Uterus (tissue), 4 donors: Measurements from ENCODE around the gene ANKRD12. TPM values are rescaled to one million over a fixed set of nuclear protein-coding genes. Genes with fewer than 3 reads are reported as not detected.

ENCODE experiments used
- DNase-seq, 2 donors: peaks; one replicate each; pipeline ENCODE4 v3.0.0-alpha.2; 2019 to 2020
- H3K27ac ChIP-seq, 2 donors: fragments of 200-600 bp; sonication (generic); 1 replicate in 1 of 2; 2 replicates in 1 of 2; pipeline ENCODE4 v1.5.1; 2016 to 2018
- H3K27me3 ChIP-seq, 2 donors: fragments of 200-600 bp; sonication (generic); one replicate each; pipeline ENCODE4 v1.5.1; 2018 to 2019; ENCODE audit warnings: control low read depth in 1 of 2
- H3K36me3 ChIP-seq, 2 donors: fragments of 200-600 bp; sonication (generic); one replicate each; pipeline ENCODE4 v1.5.1; 2019; ENCODE audit warnings: control low read depth in 1 of 2
- H3K4me1 ChIP-seq, 2 donors: fragments of 200-600 bp; sonication (generic); one replicate each; pipeline ENCODE4 v1.5.1; 2018 to 2019; ENCODE audit warnings: control low read depth in 1 of 2
- H3K4me3 ChIP-seq, 2 donors: fragments of 200-600 bp; sonication (generic); 1 replicate in 1 of 2; 2 replicates in 1 of 2; pipeline ENCODE4 v1.5.1; 2018 to 2019; ENCODE audit warnings: mild to moderate bottlenecking in 1 of 2
- H3K9me3 ChIP-seq, 2 donors: fragments of 200-600 bp; sonication (generic); one replicate each; pipeline ENCODE4 v1.5.1; 2019; ENCODE audit warnings: control low read depth in 1 of 2
- POLR2A ChIP-seq, 2 donors: fragments of 450-650 bp; IDR thresholded peaks; one replicate each; pipeline ENCODE4 v1.6.1; 2016; ENCODE audit warnings: antibody characterized with exemption in 2 of 2, mild to moderate bottlenecking in 1 of 2, moderate library complexity in 1 of 2
- intact Hi-C: fragments of 100-400 bp; cut with DNase I; formaldehyde crosslinking; loops from one replicate; pipeline ENCODE4 v1.15.1; 2023; ENCODE audit warnings: low total_unique reads
- total RNA-seq, 4 donors: library from RNA; depleted of rRNA in 3 of 4; stranded (reverse); fragments of >200 nt in 3 of 4; gene quantifications; one replicate each; pipeline versions ENCODE4 v1.1.0 to v1.2.4, GENCODE V29; 2014 to 2023
- TF ChIP-seq, protein P1 (sequence below), 4 experiments: fragments of 200-600 bp in 2 of 4; fragments of 450-650 bp in 2 of 4; sonication (generic) in 2 of 4; IDR thresholded peaks; one replicate each; pipeline ENCODE4 v1.5.1; 2016 to 2019; ENCODE audit warnings: antibody characterized with exemption in 4 of 4, mild to moderate bottlenecking in 2 of 4, moderate library complexity in 1 of 4
- donor health status: DM: yes; HTN: yes; CAD: no.

Gene ANKRD12
- total RNA-seq, 4 donors from 2014 or later = 29.1 to 122 (median 43.6) TPM

DNA sequence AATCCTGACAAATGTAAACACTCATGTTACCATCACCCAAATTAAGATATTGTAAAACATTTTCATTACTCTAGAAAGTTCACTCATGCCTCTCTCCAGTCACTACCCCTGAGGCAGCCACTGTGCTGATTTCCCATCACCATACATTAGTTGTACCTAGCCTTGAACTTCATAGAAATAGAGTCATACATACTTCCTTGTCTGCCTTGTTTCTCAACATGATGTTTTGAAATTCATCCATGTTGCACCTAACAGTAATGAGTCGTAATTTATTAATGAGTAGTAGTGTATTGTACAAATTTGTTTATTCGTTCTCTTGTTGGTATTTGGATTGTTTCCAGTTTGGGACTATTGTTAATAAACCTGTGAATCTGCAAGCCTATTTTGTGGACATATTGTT is 149.0 kb downstream of the ANKRD12 start:
- Histone ChIP-seq H3K36me3 (no peaks in the 10 kb centered on the region), H3K9me3 (no peaks in the 10 kb centered on the region), H3K4me1 (no peaks in the 10 kb centered on the region), H3K27ac (no peak overlapping the region), H3K27me3 (no peaks in the 10 kb centered on the region), H3K4me3 (no peak overlapping the region)
- intact Hi-C loops = no loop called here
- DNase-seq = no peak
- TF ChIP-seq POLR2A (IDR thresholded peaks at IDR 0.05) = no peak
- TF ChIP-seq, protein P1, sequence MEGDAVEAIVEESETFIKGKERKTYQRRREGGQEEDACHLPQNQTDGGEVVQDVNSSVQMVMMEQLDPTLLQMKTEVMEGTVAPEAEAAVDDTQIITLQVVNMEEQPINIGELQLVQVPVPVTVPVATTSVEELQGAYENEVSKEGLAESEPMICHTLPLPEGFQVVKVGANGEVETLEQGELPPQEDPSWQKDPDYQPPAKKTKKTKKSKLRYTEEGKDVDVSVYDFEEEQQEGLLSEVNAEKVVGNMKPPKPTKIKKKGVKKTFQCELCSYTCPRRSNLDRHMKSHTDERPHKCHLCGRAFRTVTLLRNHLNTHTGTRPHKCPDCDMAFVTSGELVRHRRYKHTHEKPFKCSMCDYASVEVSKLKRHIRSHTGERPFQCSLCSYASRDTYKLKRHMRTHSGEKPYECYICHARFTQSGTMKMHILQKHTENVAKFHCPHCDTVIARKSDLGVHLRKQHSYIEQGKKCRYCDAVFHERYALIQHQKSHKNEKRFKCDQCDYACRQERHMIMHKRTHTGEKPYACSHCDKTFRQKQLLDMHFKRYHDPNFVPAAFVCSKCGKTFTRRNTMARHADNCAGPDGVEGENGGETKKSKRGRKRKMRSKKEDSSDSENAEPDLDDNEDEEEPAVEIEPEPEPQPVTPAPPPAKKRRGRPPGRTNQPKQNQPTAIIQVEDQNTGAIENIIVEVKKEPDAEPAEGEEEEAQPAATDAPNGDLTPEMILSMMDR (IDR thresholded peaks at IDR 0.05) = no peak

DNA sequence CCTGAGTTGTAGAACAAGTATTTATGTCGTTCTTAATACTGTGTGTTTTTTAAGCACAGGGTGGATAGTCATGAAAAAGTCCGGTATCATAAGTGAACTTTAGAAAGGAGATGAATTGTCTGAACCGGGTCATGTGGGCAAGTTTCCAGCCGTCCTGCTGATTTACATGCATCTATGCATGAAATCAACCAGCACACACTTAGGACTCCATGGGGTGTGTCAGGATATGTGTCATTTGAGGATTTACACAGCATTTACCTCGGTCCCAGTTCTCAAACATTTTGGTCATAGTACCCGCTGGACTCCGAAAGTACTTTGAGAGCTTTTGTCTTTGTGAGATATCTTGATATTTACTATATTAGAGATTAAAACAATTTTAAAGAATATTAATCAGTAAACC is 150.5 kb downstream of the ANKRD12 start:
- no peak overlapping the region for H3K27ac ChIP-seq
- DNase-seq = no peak
- no peaks in the 10 kb centered on the region for H3K4me1 ChIP-seq
- no peak overlapping the region for H3K4me3 ChIP-seq
- intact Hi-C loops = no loop called here
- H3K27me3 ChIP-seq = no peaks in the 10 kb centered on the region
- H3K9me3 ChIP-seq = no peaks in the 10 kb centered on the region
- TF ChIP-seq, protein P1 (IDR thresholded peaks at IDR 0.05) = no peak
- TF ChIP-seq POLR2A (IDR thresholded peaks at IDR 0.05) = no peak
- no peaks in the 10 kb centered on the region for H3K36me3 ChIP-seq

DNA sequence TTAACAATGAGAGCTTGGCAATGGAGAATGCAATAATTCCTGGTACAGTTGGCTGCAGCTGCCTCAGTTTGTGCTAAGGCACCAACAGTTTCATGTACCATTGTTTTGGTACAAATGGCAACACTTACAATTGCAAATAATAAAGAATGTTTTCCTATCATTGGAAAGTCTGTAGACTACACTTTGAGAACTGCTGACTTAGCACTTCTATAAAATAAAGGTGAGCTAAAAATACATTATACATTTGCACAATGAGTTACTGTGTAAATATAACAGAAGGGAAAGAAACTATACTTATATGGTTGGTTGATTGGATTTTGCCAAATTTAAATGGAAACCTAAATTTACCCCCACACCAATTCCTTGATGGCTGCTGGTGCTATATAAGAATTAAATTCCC is 153.1 kb downstream of the ANKRD12 start:
- H3K4me3 ChIP-seq = no peak overlapping the region
- TF ChIP-seq, protein P1 (IDR thresholded peaks at IDR 0.05) = no peak
- TF ChIP-seq POLR2A (IDR thresholded peaks at IDR 0.05) = no peak
- intact Hi-C loops = no loop called here
- H3K36me3 ChIP-seq = no peaks in the 10 kb centered on the region
- no peak for DNase-seq
- H3K9me3 ChIP-seq = peaks cover 0 to 9% of the 10 kb centered on the region in 2 donors
- H3K4me1 ChIP-seq = no peaks in the 10 kb centered on the region
- H3K27ac ChIP-seq = no peak overlapping the region
- no peaks in the 10 kb centered on the region for H3K27me3 ChIP-seq

DNA sequence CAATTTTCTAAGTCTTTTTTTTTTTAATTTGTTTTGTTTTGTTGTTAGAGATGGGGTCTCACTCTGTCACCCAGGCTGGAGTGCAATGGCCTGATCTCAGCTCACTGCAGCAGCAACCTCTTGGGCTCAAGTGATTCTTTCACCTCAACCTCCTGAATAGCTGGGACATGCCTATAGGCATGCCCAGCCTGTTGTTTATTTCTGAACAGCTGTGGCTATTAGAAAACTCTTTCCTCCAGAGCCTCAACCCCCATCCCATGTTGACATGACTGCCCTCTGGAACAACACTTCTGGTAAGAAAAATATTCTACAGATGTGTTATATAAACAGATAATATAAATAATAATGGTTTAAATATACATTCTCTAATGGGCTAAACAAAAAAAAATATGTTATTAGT is 153.6 kb downstream of the ANKRD12 start:
- TF ChIP-seq, protein P1 (IDR thresholded peaks at IDR 0.05) = no peak
- no peak for TF ChIP-seq POLR2A (IDR thresholded peaks at IDR 0.05)
- Histone ChIP-seq H3K36me3 (no peaks in the 10 kb centered on the region), H3K4me3 (no peak overlapping the region), H3K4me1 (no peaks in the 10 kb centered on the region), H3K27me3 (no peaks in the 10 kb centered on the region), H3K9me3 (peaks cover 0 to 9% of the 10 kb centered on the region in 2 donors), H3K27ac (no peak overlapping the region)
- intact Hi-C loops = no loop called here
- DNase-seq = no peak

DNA sequence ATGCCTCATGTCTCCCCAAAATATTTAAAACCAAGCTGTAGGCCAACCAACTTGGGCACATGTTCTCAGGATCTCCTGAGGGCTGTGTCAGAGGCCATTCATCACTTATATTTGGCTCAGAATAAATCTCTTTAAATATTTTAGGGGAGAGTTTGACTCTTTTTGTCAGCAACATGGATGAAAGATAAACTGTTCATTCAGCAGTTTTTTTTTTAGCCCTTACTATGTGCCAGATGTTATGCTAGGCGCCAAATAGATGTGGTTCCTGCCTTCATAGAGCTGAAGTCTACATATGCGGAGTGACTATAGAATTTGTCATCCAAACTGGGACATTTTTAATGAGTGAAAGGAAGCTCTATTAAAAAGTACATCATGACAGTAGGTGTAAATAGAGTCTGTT is 155.5 kb downstream of the ANKRD12 start:
- no peak for TF ChIP-seq POLR2A (IDR thresholded peaks at IDR 0.05)
- TF ChIP-seq, protein P1 (IDR thresholded peaks at IDR 0.05) = no peak
- Histone ChIP-seq H3K4me1 (no peaks in the 10 kb centered on the region), H3K27me3 (no peaks in the 10 kb centered on the region), H3K4me3 (no peak overlapping the region), H3K27ac (no peak overlapping the region), H3K9me3 (peaks cover 0 to 9% of the 10 kb centered on the region in 2 donors), H3K36me3 (no peaks in the 10 kb centered on the region)
- DNase-seq = no peak
- intact Hi-C loops = no loop called here
